Left ventricle myocardium inferior (tissue), 1 donor: ENCODE measurements around the gene HOXB9. TPM values are rescaled to one million over a fixed set of nuclear protein-coding genes. Genes with fewer than 3 reads are reported as not detected.

Experiments
- DNase-seq: peaks from one replicate; pipeline ENCODE4 v3.0.0-alpha.2; 2020
- H3K27ac ChIP-seq: fragments of 200-600 bp; replicated peaks from 2 replicates; pipeline ENCODE4 v1.8.0; 2021
- H3K27me3 ChIP-seq: fragments of 200-600 bp; 2 replicates; pipeline ENCODE4 v1.8.0; 2021; ENCODE audit warnings: low read depth
- H3K36me3 ChIP-seq: fragments of 200-600 bp; 2 replicates; pipeline ENCODE4 v1.8.0; 2021
- H3K4me1 ChIP-seq: fragments of 200-600 bp; 2 replicates; pipeline ENCODE4 v1.8.0; 2021
- H3K4me3 ChIP-seq: fragments of 200-600 bp; 2 replicates; pipeline ENCODE4 v1.8.0; 2021; ENCODE audit warnings: mild to moderate bottlenecking, moderate library complexity
- H3K9me3 ChIP-seq: fragments of 200-600 bp; replicated peaks from 2 replicates; pipeline ENCODE4 v1.8.0; 2021
- intact Hi-C: fragments of 100-400 bp; cut with micrococcal nuclease; formaldehyde crosslinking; loops from one replicate; pipeline ENCODE4 v1.11.0; 2022
- total RNA-seq: library from RNA; stranded (reverse); fragmentation: NEBNext Ultra II Directional; extraction: Animal tissue kit (Norgen Biotek cat#: 25700); gene quantifications from one replicate; pipeline ENCODE4 v1.2.1, GENCODE V29; 2021
- TF ChIP-seq, protein P1 (sequence below): fragments of 200-600 bp; IDR thresholded peaks from 2 replicates; pipeline ENCODE4 v1.8.0; 2021; ENCODE audit warnings: antibody characterized with exemption, mild to moderate bottlenecking, borderline replicate concordance
- donor health status: DM: no; HTN: yes; CAD: no; lungs with severe emphysema.

Gene HOXB9
- total RNA-seq, 1 donor from 2014 or later = not detected

GRCh38 chr17:48582750-48583069 is 43.4 kb downstream of the HOXB9 start:
- H3K27ac ChIP-seq = peak overlapping the region; percentile 67
- H3K27me3 ChIP-seq = peaks cover 100% of the 10 kb centered on the region
- intact Hi-C loops = no loop called here
- DNase-seq = no peak
- peaks cover 26% of the 10 kb centered on the region for H3K4me1 ChIP-seq
- peak overlapping the region; percentile 58 for H3K4me3 ChIP-seq
- H3K9me3 ChIP-seq = no peaks in the 10 kb centered on the region
- TF ChIP-seq, protein P1, sequence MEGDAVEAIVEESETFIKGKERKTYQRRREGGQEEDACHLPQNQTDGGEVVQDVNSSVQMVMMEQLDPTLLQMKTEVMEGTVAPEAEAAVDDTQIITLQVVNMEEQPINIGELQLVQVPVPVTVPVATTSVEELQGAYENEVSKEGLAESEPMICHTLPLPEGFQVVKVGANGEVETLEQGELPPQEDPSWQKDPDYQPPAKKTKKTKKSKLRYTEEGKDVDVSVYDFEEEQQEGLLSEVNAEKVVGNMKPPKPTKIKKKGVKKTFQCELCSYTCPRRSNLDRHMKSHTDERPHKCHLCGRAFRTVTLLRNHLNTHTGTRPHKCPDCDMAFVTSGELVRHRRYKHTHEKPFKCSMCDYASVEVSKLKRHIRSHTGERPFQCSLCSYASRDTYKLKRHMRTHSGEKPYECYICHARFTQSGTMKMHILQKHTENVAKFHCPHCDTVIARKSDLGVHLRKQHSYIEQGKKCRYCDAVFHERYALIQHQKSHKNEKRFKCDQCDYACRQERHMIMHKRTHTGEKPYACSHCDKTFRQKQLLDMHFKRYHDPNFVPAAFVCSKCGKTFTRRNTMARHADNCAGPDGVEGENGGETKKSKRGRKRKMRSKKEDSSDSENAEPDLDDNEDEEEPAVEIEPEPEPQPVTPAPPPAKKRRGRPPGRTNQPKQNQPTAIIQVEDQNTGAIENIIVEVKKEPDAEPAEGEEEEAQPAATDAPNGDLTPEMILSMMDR = no peak
- no peaks in the 10 kb centered on the region for H3K36me3 ChIP-seq

GRCh38 chr17:48579760-48580554 is 46.2 kb downstream of the HOXB9 start:
- Histone ChIP-seq H3K27ac (peak overlapping the region; percentile 71), H3K4me3 (peak overlapping the region; percentile 58), H3K4me1 (peaks cover 29% of the 10 kb centered on the region), H3K27me3 (peaks cover 100% of the 10 kb centered on the region), H3K9me3 (no peaks in the 10 kb centered on the region), H3K36me3 (no peaks in the 10 kb centered on the region)
- no peak for DNase-seq
- TF ChIP-seq, protein P1 = no peak
- intact Hi-C loops = no loop called here

- Histone ChIP-seq H3K9me3 (no peaks in the 10 kb centered on the region), H3K27ac (peak overlapping the region; percentile 71), H3K27me3 (peaks cover 100% of the 10 kb centered on the region), H3K4me1 (peaks cover 26% of the 10 kb centered on the region), H3K36me3 (no peaks in the 10 kb centered on the region), H3K4me3 (no peak overlapping the region)
- TF ChIP-seq, protein P1 = no peak
- no peak for DNase-seq
- intact Hi-C loops = no loop called here
Observed at GRCh38 chr17:48579471-48579759, 46.7 kb downstream of the HOXB9 start.

DNA sequence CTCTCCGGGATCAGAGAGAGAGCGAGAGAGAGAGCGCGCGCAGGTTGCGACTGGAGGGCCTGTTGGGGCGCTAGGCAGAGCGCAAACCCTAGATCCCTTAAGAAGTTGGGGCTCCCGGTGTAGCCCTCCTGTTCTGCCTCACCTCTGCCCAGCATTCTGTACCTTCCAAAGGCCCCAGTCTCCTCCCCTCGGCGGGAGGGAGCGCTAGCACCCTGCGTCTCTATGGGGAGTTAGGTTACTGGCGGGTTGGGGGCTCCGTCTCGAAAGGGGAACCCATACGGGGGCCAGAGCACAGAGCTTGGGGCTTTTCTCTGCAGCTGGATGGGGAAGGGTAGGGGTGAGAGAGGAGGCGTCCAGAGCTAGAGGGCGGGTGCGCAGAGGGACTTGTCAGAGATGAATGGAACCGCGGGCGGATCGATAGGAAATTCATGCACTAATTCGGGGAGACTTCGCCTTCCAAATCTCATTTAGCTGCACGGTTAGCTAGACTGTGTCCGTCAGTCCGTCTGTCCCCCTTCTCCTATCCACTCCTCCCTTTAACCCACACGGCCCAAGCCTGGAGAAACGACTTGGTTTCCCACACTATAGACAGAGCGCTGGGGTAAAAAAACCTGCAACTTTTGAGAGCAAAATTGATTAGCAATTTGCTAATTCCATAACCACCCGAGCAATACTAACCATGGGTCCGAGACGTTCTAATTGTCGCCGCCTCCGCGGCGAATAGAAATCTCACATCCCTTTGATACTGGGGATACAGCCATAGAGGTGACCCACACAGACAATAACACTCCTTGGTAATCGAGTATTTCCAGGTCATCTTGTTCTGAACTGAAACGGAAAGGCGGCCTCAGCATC is 47.3 kb downstream of the HOXB9 start:
- intact Hi-C loops = no loop called here
- TF ChIP-seq, protein P1 = no peak
- DNase-seq = no peak
- peaks cover 100% of the 10 kb centered on the region for H3K27me3 ChIP-seq
- peaks cover 26% of the 10 kb centered on the region for H3K4me1 ChIP-seq
- no peaks in the 10 kb centered on the region for H3K9me3 ChIP-seq
- peak overlapping the region; percentile 62 for H3K4me3 ChIP-seq
- no peaks in the 10 kb centered on the region for H3K36me3 ChIP-seq
- peak overlapping the region; percentile 71 for H3K27ac ChIP-seq

DNA sequence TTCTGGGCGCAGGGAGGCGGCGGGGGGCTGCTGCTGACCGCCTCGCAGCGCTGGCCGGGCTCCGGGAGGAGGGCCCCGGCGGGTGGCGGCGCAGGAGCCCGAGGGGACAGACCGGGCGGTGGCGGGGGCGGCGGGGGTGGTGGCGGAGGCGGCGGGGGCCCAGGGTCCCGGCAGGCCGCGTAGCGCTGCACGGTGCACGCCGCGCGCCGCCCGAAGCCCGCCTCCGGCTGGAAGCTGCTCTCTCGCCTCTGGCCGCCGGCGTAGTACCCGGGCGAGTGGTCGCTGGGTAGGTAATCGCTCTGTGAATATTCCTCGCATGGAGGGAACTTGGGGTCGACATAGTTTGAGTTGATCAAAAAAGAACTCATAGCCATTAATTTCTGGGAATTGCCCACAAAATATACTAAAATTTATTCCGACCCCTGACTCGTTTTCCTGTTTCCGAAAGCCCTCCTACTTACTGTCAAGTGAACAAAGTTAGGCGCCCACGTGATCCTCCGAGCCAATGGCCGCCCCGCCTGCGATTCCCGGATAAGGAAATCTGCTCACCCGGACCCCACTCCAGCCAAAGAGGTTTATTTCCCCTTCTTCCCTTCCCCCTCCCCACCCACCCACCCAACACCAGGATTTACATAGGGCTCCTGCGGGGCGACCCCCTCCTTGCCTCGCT is 48.1 kb downstream of the HOXB9 start, which contains the start of gene HOXB4:
Gene HOXB4, minus strand, starts transcription at position 405 of the 670 bp plus-strand sequence. Its CDS starts 31 bp downstream, at position 374.
- intact Hi-C loops = no loop called here
- TF ChIP-seq, protein P1 = no peak
- peak; percentile 68 for DNase-seq
- H3K27me3 ChIP-seq = peaks cover 100% of the 10 kb centered on the region
- H3K4me1 ChIP-seq = peaks cover 26% of the 10 kb centered on the region
- no peaks in the 10 kb centered on the region for H3K9me3 ChIP-seq
- no peaks in the 10 kb centered on the region for H3K36me3 ChIP-seq
- peak within 1 kb of the TSS; percentile 62 for H3K4me3 ChIP-seq
- peak within 1 kb of the TSS; percentile 71 for H3K27ac ChIP-seq
